Mesenchymal stem cell (in vitro differentiated cells and primary cell): ENCODE results near the gene CLDN1.

Source experiments
- DNase-seq: peaks from one replicate; pipeline ENCODE4 v3.0.0-alpha.2; 2013
- H2AFZ ChIP-seq: one replicate; pipeline ENCODE4 v1.6.1; 2013; ENCODE audit warnings: low read depth, mild to moderate bottlenecking, control low read depth, inconsistent platforms, low read length, moderate library complexity
- H2AK5ac ChIP-seq: 2 replicates; pipeline ENCODE4 v1.6.1; 2013; ENCODE audit warnings: low read length, moderate library complexity, mild to moderate bottlenecking, inconsistent platforms; ENCODE audit not compliant: severe bottlenecking
- H2BK120ac ChIP-seq: one replicate; pipeline ENCODE4 v1.6.1; 2013; ENCODE audit warnings: low read depth, mild to moderate bottlenecking, inconsistent platforms, low read length, moderate library complexity
- H2BK12ac ChIP-seq, 2 experiments: one replicate each; pipeline ENCODE4 v1.6.1; 2013; ENCODE audit warnings: inconsistent platforms in 2 of 2, low read length in 2 of 2, mild to moderate bottlenecking in 2 of 2, moderate library complexity in 2 of 2, control low read depth in 1 of 2
- H2BK15ac ChIP-seq: one replicate; pipeline ENCODE4 v1.6.1; 2013; ENCODE audit warnings: mild to moderate bottlenecking, low read depth, inconsistent platforms; ENCODE audit not compliant: poor library complexity, severe bottlenecking
- H2BK5ac ChIP-seq: 2 replicates; pipeline ENCODE4 v1.6.1; 2013; ENCODE audit warnings: low read depth, mild to moderate bottlenecking, low read length, control low read depth, inconsistent platforms; ENCODE audit not compliant: poor library complexity, severe bottlenecking
- H3K14ac ChIP-seq, 2 experiments: one replicate each; pipeline ENCODE4 v1.6.1; 2013; ENCODE audit warnings: inconsistent platforms in 2 of 2, low read length in 2 of 2, control low read depth in 1 of 2, mild to moderate bottlenecking in 1 of 2, moderate library complexity in 1 of 2
- H3K18ac ChIP-seq, 2 experiments: one replicate each; pipeline ENCODE4 v1.6.1; 2013; ENCODE audit warnings: inconsistent platforms in 2 of 2, low read length in 2 of 2, control low read depth in 1 of 2, low read depth in 1 of 2, mild to moderate bottlenecking in 1 of 2
- H3K23ac ChIP-seq, 2 experiments: one replicate each; pipeline ENCODE4 v1.6.1; 2013; ENCODE audit warnings: inconsistent platforms in 2 of 2, low read length in 2 of 2, mild to moderate bottlenecking in 2 of 2, moderate library complexity in 2 of 2, control low read depth in 1 of 2
- H3K27ac ChIP-seq: 2 replicates; pipeline ENCODE4 v1.5.1; 2013; ENCODE audit warnings: mild to moderate bottlenecking, moderate library complexity, low read length, control low read depth, inconsistent platforms; ENCODE audit not compliant: poor library complexity, severe bottlenecking
- H3K27me3 ChIP-seq, 2 experiments: 2 replicates each; pipeline versions ENCODE4 v1.6.1 to v1.7.0; 2013; ENCODE audit warnings: low read length in 2 of 2, mild to moderate bottlenecking in 2 of 2, moderate library complexity in 2 of 2, control low read depth in 1 of 2, inconsistent platforms in 1 of 2; ENCODE audit not compliant: control insufficient read depth in 1 of 2, insufficient read depth in 1 of 2
- H3K36me3 ChIP-seq, 2 experiments: 2 replicates each; pipeline versions ENCODE4 v1.6.1 to v1.7.0; 2013; ENCODE audit warnings: low read length in 2 of 2, control low read depth in 1 of 2, inconsistent platforms in 1 of 2, low read depth in 1 of 2, mild to moderate bottlenecking in 1 of 2; ENCODE audit not compliant: insufficient read depth in 2 of 2, control insufficient read depth in 1 of 2
- H3K4ac ChIP-seq, 2 experiments: one replicate each; pipeline ENCODE4 v1.6.1; 2013; ENCODE audit warnings: inconsistent platforms in 2 of 2, low read length in 2 of 2, mild to moderate bottlenecking in 2 of 2, moderate library complexity in 2 of 2, control low read depth in 1 of 2, low read depth in 1 of 2
- H3K4me1 ChIP-seq: 2 replicates; pipeline ENCODE4 v1.6.1; 2013; ENCODE audit warnings: low read depth, low read length, control low read depth; ENCODE audit not compliant: control insufficient read depth, insufficient read depth
- H3K4me2 ChIP-seq: 2 replicates; pipeline ENCODE4 v1.6.1; 2013; ENCODE audit warnings: low read length, mild to moderate bottlenecking, inconsistent platforms; ENCODE audit not compliant: poor library complexity, severe bottlenecking
- H3K4me3 ChIP-seq, 2 experiments: 2 replicates each; pipeline versions ENCODE4 v1.5.1 to v1.7.0; 2013; ENCODE audit warnings: low read length in 2 of 2, mild to moderate bottlenecking in 2 of 2, control low read depth in 1 of 2, low read depth in 1 of 2; ENCODE audit not compliant: insufficient read depth in 1 of 2
- H3K79me1 ChIP-seq: replicated peaks from 2 replicates; pipeline ENCODE4 v1.6.1; 2013; ENCODE audit warnings: mild to moderate bottlenecking, control low read depth, low read length, inconsistent platforms; ENCODE audit not compliant: poor library complexity, severe bottlenecking
- H3K9ac ChIP-seq: 2 replicates; pipeline ENCODE4 v1.7.0; 2013; ENCODE audit warnings: mild to moderate bottlenecking, low read length, moderate library complexity
- H3K9me3 ChIP-seq: 2 replicates; pipeline ENCODE4 v1.7.0; 2013; ENCODE audit warnings: mild to moderate bottlenecking, low read length; ENCODE audit not compliant: control insufficient read depth
- H4K8ac ChIP-seq: one replicate; pipeline ENCODE4 v1.6.1; 2013; ENCODE audit warnings: inconsistent platforms, mild to moderate bottlenecking, low read length, moderate library complexity
- H4K91ac ChIP-seq: one replicate; pipeline ENCODE4 v1.6.1; 2013; ENCODE audit warnings: mild to moderate bottlenecking, low read length, inconsistent platforms
- WGBS: methylation state at CpG from one replicate; pipeline ENCODE4 v1.1.7; 2013; ENCODE audit warnings: mixed read lengths; 5-methylcytosine and 5-hydroxymethylcytosine counted together

Gene CLDN1

GRCh38 chr3:190265126-190265525 lies 57.1 kb downstream of the CLDN1 start:
- no peak overlapping the region for H3K27ac ChIP-seq
- no peaks in the 10 kb centered on the region for H3K27me3 ChIP-seq
- no peak overlapping the region for H3K18ac ChIP-seq
- no peak overlapping the region for H3K4me3 ChIP-seq
- H3K4me1 ChIP-seq: peaks cover 3% of the 10 kb centered on the region
- H3K4ac ChIP-seq: no peak overlapping the region
- no peaks in the 10 kb centered on the region for H3K79me1 ChIP-seq
- no peaks in the 10 kb centered on the region for H3K36me3 ChIP-seq
- H3K23ac ChIP-seq: no peak overlapping the region
- H4K91ac ChIP-seq: no peak overlapping the region
- no peak overlapping the region for H2BK120ac ChIP-seq
- no peak overlapping the region for H3K14ac ChIP-seq
- no peaks in the 10 kb centered on the region for H3K9me3 ChIP-seq
- no peak overlapping the region for H3K9ac ChIP-seq
- DNase-seq: peak; percentile 28
- WGBS: 82% methylated on average over 1 of the region's 1 CpG
- H2BK12ac ChIP-seq: no peak overlapping the region
- no peak overlapping the region for H2AK5ac ChIP-seq
- H4K8ac ChIP-seq: no peak overlapping the region
- H2AFZ ChIP-seq: no peak overlapping the region
- no peak overlapping the region for H3K4me2 ChIP-seq
- H2BK15ac ChIP-seq: no peak overlapping the region
- H2BK5ac ChIP-seq: no peak overlapping the region

DNA sequence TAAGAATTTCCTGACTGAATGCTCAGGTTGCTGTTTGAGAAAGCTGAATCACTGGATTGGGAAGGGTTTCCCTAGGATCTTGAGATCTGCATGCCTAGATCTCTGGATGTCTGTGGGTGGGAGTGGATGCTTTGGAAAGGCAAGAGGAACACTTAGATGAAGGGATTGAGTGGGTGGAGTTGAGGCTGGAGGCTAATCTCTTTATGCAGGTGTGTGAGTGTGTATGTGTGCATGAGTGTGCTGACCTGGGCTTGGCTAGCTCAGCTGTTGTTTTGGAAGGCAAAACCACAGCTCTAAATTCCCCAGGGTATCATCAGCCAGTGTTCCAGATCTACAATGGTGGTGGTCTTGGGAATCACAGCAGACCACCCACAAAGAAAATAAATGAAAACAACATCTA lies 60.5 kb downstream of the CLDN1 start:
- no peak overlapping the region for H4K8ac ChIP-seq

GRCh38 chr3:190261015-190261414 lies 61.2 kb downstream of the CLDN1 start:
- no peak overlapping the region for H2BK15ac ChIP-seq
- no peak overlapping the region for H4K8ac ChIP-seq
- H3K14ac ChIP-seq: no peak overlapping the region
- H2AFZ ChIP-seq: no peak overlapping the region
- peaks cover 4% of the 10 kb centered on the region for H3K4me1 ChIP-seq
- H3K79me1 ChIP-seq: no peaks in the 10 kb centered on the region
- WGBS: 96% methylated on average over 2 of the region's 3 CpGs
- no peaks in the 10 kb centered on the region for H3K9me3 ChIP-seq
- no peak for DNase-seq
- no peaks in the 10 kb centered on the region for H3K27me3 ChIP-seq
- no peak overlapping the region for H3K4ac ChIP-seq
- no peak overlapping the region for H2AK5ac ChIP-seq
- H3K18ac ChIP-seq: no peak overlapping the region
- no peak overlapping the region for H4K91ac ChIP-seq
- H3K4me2 ChIP-seq: no peak overlapping the region
- no peak overlapping the region for H3K9ac ChIP-seq
- H2BK12ac ChIP-seq: no peak overlapping the region
- H2BK120ac ChIP-seq: no peak overlapping the region
- H2BK5ac ChIP-seq: no peak overlapping the region
- no peak overlapping the region for H3K4me3 ChIP-seq
- H3K36me3 ChIP-seq: no peaks in the 10 kb centered on the region
- H3K23ac ChIP-seq: no peak overlapping the region
- H3K27ac ChIP-seq: no peak overlapping the region

More for the DNA sequence above, 60.5 kb downstream of the CLDN1 start:
- Histone ChIP-seq H3K9me3 (no peaks in the 10 kb centered on the region), H3K14ac (no peak overlapping the region), H2AK5ac (no peak overlapping the region), H3K79me1 (no peaks in the 10 kb centered on the region), H3K27me3 (no peaks in the 10 kb centered on the region), H3K18ac (no peak overlapping the region), H2AFZ (no peak overlapping the region), H3K4me1 (peaks cover 4% of the 10 kb centered on the region), H2BK12ac (no peak overlapping the region), H3K4me3 (no peak overlapping the region), H3K27ac (no peak overlapping the region), H2BK5ac (no peak overlapping the region), H3K9ac (no peak overlapping the region), H3K36me3 (no peaks in the 10 kb centered on the region), H2BK120ac (no peak overlapping the region), H4K91ac (peak overlapping the region; percentile 36), H3K4ac (peak overlapping the region in 1 of 2 experiments; percentile 47), H3K23ac (no peak overlapping the region), H3K4me2 (no peak overlapping the region), H2BK15ac (no peak overlapping the region)
- no peak for DNase-seq

GRCh38 chr3:190260301-190260700 lies 61.9 kb downstream of the CLDN1 start:
- Histone ChIP-seq H3K14ac (no peak overlapping the region), H3K9me3 (no peaks in the 10 kb centered on the region), H3K4me1 (peaks cover 4% of the 10 kb centered on the region), H4K8ac (no peak overlapping the region), H3K36me3 (no peaks in the 10 kb centered on the region), H3K18ac (no peak overlapping the region), H3K4ac (no peak overlapping the region), H3K79me1 (no peaks in the 10 kb centered on the region), H2BK15ac (no peak overlapping the region), H4K91ac (no peak overlapping the region), H2AFZ (no peak overlapping the region), H3K23ac (no peak overlapping the region), H3K4me3 (no peak overlapping the region), H2BK120ac (no peak overlapping the region), H2BK5ac (no peak overlapping the region), H2BK12ac (no peak overlapping the region), H3K27ac (no peak overlapping the region), H3K4me2 (no peak overlapping the region), H3K27me3 (no peaks in the 10 kb centered on the region), H2AK5ac (peak overlapping the region; percentile 1), H3K9ac (no peak overlapping the region)
- no peak for DNase-seq
- WGBS: 67% methylated on average over 1 of the region's 2 CpGs
